ENCODE data around the gene SYT11. TPM values are rescaled to one million over a fixed set of nuclear protein-coding genes. Genes with fewer than 3 reads are reported as not detected.

Gene SYT11
- total RNA-seq, 1 donor from 2014 or later = 22.3 TPM

DNA sequence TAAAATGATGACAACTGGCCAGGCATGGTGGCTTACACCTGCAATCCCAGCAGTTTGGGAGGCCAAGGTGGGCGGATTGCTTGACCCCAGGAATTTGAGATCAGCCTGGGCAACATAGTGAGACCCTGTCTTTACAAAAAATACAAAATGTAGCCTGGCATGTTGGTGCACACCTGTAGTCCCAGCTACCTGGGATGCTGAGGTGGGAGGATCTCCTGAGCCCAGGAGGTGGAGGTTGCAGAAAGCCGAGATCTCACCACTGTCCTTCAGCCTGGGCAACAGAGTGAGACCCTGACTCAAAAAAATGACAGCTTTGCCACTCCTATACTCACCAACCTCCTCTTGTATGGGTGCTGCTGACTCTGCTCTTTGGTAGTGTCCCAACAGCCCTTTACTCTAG is 18.6 kb downstream of the SYT11 start:
- Histone ChIP-seq H4K20me1 (ENCODE audit: insufficient read depth, low read length) (no peaks in the 10 kb centered on the region), H3K36me3 (ENCODE audit: insufficient read depth, low read length) (no peaks in the 10 kb centered on the region), H3K4me3 (ENCODE audit: insufficient read depth, low read depth, low read length) (no peak overlapping the region), H2AFZ (ENCODE audit: low read depth, low read length) (no peak overlapping the region), H3K79me2 (ENCODE audit: insufficient read depth, low read length) (no peaks in the 10 kb centered on the region), H3K27me3 (ENCODE audit: insufficient read depth, low read length) (no peaks in the 10 kb centered on the region), H3K4me2 (ENCODE audit: low read length) (no peak overlapping the region), H3K9me3 (ENCODE audit: insufficient read depth, low read depth, low read length) (no peaks in the 10 kb centered on the region), H3K9ac (ENCODE audit: low read length) (no peak overlapping the region), H3K4me1 (ENCODE audit: insufficient read depth, low read length) (peaks cover 10% of the 10 kb centered on the region), H3K27ac (ENCODE audit: low read depth, low read length) (no peak overlapping the region)
- no peaks in the 10 kb centered on the region for H3K27me3 Mint-ChIP-seq (ENCODE audit: low read depth, unreplicated experiment)
- no peaks in the 10 kb centered on the region for H3K9me3 Mint-ChIP-seq (ENCODE audit: unreplicated experiment)
- no peak for FAIRE-seq
- no peak for TF ChIP-seq EZH2 (IDR thresholded peaks at IDR 0.05; ENCODE audit: insufficient read depth, low read length)
- TF ChIP-seq, protein P1, sequence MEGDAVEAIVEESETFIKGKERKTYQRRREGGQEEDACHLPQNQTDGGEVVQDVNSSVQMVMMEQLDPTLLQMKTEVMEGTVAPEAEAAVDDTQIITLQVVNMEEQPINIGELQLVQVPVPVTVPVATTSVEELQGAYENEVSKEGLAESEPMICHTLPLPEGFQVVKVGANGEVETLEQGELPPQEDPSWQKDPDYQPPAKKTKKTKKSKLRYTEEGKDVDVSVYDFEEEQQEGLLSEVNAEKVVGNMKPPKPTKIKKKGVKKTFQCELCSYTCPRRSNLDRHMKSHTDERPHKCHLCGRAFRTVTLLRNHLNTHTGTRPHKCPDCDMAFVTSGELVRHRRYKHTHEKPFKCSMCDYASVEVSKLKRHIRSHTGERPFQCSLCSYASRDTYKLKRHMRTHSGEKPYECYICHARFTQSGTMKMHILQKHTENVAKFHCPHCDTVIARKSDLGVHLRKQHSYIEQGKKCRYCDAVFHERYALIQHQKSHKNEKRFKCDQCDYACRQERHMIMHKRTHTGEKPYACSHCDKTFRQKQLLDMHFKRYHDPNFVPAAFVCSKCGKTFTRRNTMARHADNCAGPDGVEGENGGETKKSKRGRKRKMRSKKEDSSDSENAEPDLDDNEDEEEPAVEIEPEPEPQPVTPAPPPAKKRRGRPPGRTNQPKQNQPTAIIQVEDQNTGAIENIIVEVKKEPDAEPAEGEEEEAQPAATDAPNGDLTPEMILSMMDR (IDR thresholded peaks at IDR 0.05; ENCODE audit: insufficient read depth, low read depth, low read length) = no peak
- no peak overlapping the region for H3K27ac Mint-ChIP-seq (ENCODE audit: unreplicated experiment)
- peaks cover 4% of the 10 kb centered on the region for H3K36me3 Mint-ChIP-seq (ENCODE audit: low read depth, unreplicated experiment)
- DNase-seq (ENCODE audit: low read depth) = no peak
- no peak overlapping the region for H3K4me3 Mint-ChIP-seq (ENCODE audit: unreplicated experiment)
- no peaks in the 10 kb centered on the region for H3K4me1 Mint-ChIP-seq (ENCODE audit: low read depth, unreplicated experiment)

DNA sequence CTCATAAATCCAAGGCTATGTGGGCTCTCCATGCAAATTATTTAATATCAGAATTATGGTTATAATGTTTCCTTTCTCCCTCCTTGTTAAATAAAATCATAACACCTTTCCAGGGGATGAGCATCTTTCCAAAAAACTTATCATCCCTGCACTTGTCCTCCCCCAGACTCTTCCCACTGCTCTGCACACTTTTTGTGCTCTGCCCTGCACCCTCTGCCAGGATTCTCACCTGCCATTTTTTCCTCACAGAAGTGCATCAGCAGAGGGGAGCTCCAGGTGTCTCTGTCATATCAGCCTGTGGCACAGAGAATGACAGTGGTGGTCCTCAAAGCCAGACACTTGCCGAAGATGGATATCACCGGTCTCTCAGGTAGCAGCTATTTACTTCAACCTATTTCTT is 20.9 kb downstream of the SYT11 start:
- Histone ChIP-seq H3K9me3 (ENCODE audit: insufficient read depth, low read depth, low read length) (no peaks in the 10 kb centered on the region), H2AFZ (ENCODE audit: low read depth, low read length) (no peak overlapping the region), H3K4me3 (ENCODE audit: insufficient read depth, low read depth, low read length) (no peak overlapping the region), H3K4me1 (ENCODE audit: insufficient read depth, low read length) (peaks cover 4% of the 10 kb centered on the region), H3K27me3 (ENCODE audit: insufficient read depth, low read length) (no peaks in the 10 kb centered on the region), H3K79me2 (ENCODE audit: insufficient read depth, low read length) (no peaks in the 10 kb centered on the region), H4K20me1 (ENCODE audit: insufficient read depth, low read length) (no peaks in the 10 kb centered on the region), H3K36me3 (ENCODE audit: insufficient read depth, low read length) (no peaks in the 10 kb centered on the region), H3K4me2 (ENCODE audit: low read length) (no peak overlapping the region), H3K9ac (ENCODE audit: low read length) (no peak overlapping the region), H3K27ac (ENCODE audit: low read depth, low read length) (no peak overlapping the region)
- H3K4me1 Mint-ChIP-seq (ENCODE audit: low read depth, unreplicated experiment) = peaks cover 11% of the 10 kb centered on the region
- peaks cover 6% of the 10 kb centered on the region for H3K36me3 Mint-ChIP-seq (ENCODE audit: low read depth, unreplicated experiment)
- TF ChIP-seq EZH2 (IDR thresholded peaks at IDR 0.05; ENCODE audit: insufficient read depth, low read length) = no peak
- TF ChIP-seq, protein P1 (IDR thresholded peaks at IDR 0.05; ENCODE audit: insufficient read depth, low read depth, low read length) = no peak
- no peak for FAIRE-seq
- no peak overlapping the region for H3K4me3 Mint-ChIP-seq (ENCODE audit: unreplicated experiment)
- no peak overlapping the region for H3K27ac Mint-ChIP-seq (ENCODE audit: unreplicated experiment)
- DNase-seq (ENCODE audit: low read depth) = no peak
- no peaks in the 10 kb centered on the region for H3K9me3 Mint-ChIP-seq (ENCODE audit: unreplicated experiment)
- no peaks in the 10 kb centered on the region for H3K27me3 Mint-ChIP-seq (ENCODE audit: low read depth, unreplicated experiment)

GRCh38 chr1:155880950-155881349 is 21.6 kb downstream of the SYT11 start:
- Mint-ChIP-seq H3K36me3 (ENCODE audit: low read depth, unreplicated experiment) (peaks cover 7% of the 10 kb centered on the region), H3K27ac (ENCODE audit: unreplicated experiment) (no peak overlapping the region), H3K9me3 (ENCODE audit: unreplicated experiment) (no peaks in the 10 kb centered on the region), H3K4me3 (ENCODE audit: unreplicated experiment) (no peak overlapping the region), H3K27me3 (ENCODE audit: low read depth, unreplicated experiment) (no peaks in the 10 kb centered on the region), H3K4me1 (ENCODE audit: low read depth, unreplicated experiment) (peaks cover 11% of the 10 kb centered on the region)
- TF ChIP-seq, protein P1 (IDR thresholded peaks at IDR 0.05; ENCODE audit: insufficient read depth, low read depth, low read length) = no peak
- TF ChIP-seq EZH2 (IDR thresholded peaks at IDR 0.05; ENCODE audit: insufficient read depth, low read length) = no peak
- H3K79me2 ChIP-seq (ENCODE audit: insufficient read depth, low read length) = no peaks in the 10 kb centered on the region
- H3K36me3 ChIP-seq (ENCODE audit: insufficient read depth, low read length) = no peaks in the 10 kb centered on the region
- no peak overlapping the region for H3K4me3 ChIP-seq (ENCODE audit: insufficient read depth, low read depth, low read length)
- DNase-seq (ENCODE audit: low read depth) = no peak
- FAIRE-seq = no peak
- peaks cover 4% of the 10 kb centered on the region for H3K4me1 ChIP-seq (ENCODE audit: insufficient read depth, low read length)
- no peak overlapping the region for H3K4me2 ChIP-seq (ENCODE audit: low read length)
- H2AFZ ChIP-seq (ENCODE audit: low read depth, low read length) = no peak overlapping the region
- no peaks in the 10 kb centered on the region for H3K9me3 ChIP-seq (ENCODE audit: insufficient read depth, low read depth, low read length)
- no peaks in the 10 kb centered on the region for H3K27me3 ChIP-seq (ENCODE audit: insufficient read depth, low read length)
- H3K9ac ChIP-seq (ENCODE audit: low read length) = no peak overlapping the region
- no peak overlapping the region for H3K27ac ChIP-seq (ENCODE audit: low read depth, low read length)
- H4K20me1 ChIP-seq (ENCODE audit: insufficient read depth, low read length) = no peaks in the 10 kb centered on the region

Data from astrocyte (in vitro differentiated cells and primary cell).